HL-60 (cell line): ENCODE results near the gene APOL1.

ENCODE experiments used
- CTCF ChIP-seq: IDR thresholded peaks from one replicate; pipeline ENCODE4 v1.5.1; 2011; ENCODE audit warnings: low read length, control low read depth, inconsistent platforms; ENCODE audit not compliant: insufficient read depth
- GABPA ChIP-seq: IDR thresholded peaks from 2 replicates; pipeline ENCODE4 v1.6.1; 2012; ENCODE audit warnings: low read depth
- POLR2AphosphoS5 ChIP-seq: IDR thresholded peaks from 2 replicates; pipeline ENCODE4 v1.6.1; 2012; ENCODE audit warnings: low read depth
- REST ChIP-seq: IDR thresholded peaks from 2 replicates; pipeline ENCODE4 v1.6.1; 2012; ENCODE audit warnings: low read depth; ENCODE audit not compliant: insufficient replicate concordance

GRCh38 chr22:36233796-36234195 is 19.1 kb upstream of the APOL1 start:
- TF ChIP-seq CTCF (no peak), POLR2AphosphoS5 (no peak), REST (no peak), GABPA (no peak)
